Choroid plexus epithelial cell (primary cell): ENCODE results near the gene TUBG2.
"Not testable (repeated sequence)": the region's sequence is repeated elsewhere in the genome, so short reads cannot be mapped to it uniquely, and the experiment has no call there.

Source experiments
- DNase-seq: peaks from one replicate; pipeline ENCODE4 v3.0.0-alpha.2; 2010; ENCODE audit warnings: low read depth
- H3K4me3 ChIP-seq: 2 replicates; pipeline ENCODE4 v1.5.1; 2011; ENCODE audit warnings: low read depth, mild to moderate bottlenecking, control low read depth, low read length, moderate library complexity
- CTCF ChIP-seq: conservative IDR thresholded peaks from 2 replicates; pipeline ENCODE4 v1.5.1; 2011; ENCODE audit warnings: low read depth, mild to moderate bottlenecking, control low read depth, inconsistent platforms, low read length, moderate library complexity

The TUBG2 gene

GRCh38 chr17:42659079-42659931 is at the start of gene TUBG2:
TUBG2 (plus strand) TSS chr17:42659284; CDS start chr17:42659504, 220 bp downstream.
- peak; percentile 91 for DNase-seq
- H3K4me3 ChIP-seq = peak within 1 kb of the TSS; percentile 72
- TF ChIP-seq CTCF = no peak

- DNase-seq = not testable (repeated sequence)
- peak overlapping the region; percentile 69 for H3K4me3 ChIP-seq
Observed at GRCh38 chr17:42609814-42610801, 49.0 kb upstream of the TUBG2 start.

- no peak for DNase-seq
- no peak for TF ChIP-seq CTCF
Observed at GRCh38 chr17:42612013-42612412, 47.1 kb upstream of the TUBG2 start.

GRCh38 chr17:42613699-42614295 is 45.3 kb upstream of the TUBG2 start:
- H3K4me3 ChIP-seq = no peak overlapping the region
- no peak for TF ChIP-seq CTCF
- DNase-seq = no peak

More at GRCh38 chr17:42612013-42612412, 47.1 kb upstream of the TUBG2 start:
- no peak overlapping the region for H3K4me3 ChIP-seq

- no peak overlapping the region for H3K4me3 ChIP-seq
- no peak for DNase-seq
- no peak for TF ChIP-seq CTCF
Observed at GRCh38 chr17:42617956-42618431, 41.1 kb upstream of the TUBG2 start.

- peak; percentile 27 for TF ChIP-seq CTCF
- DNase-seq = peak; percentile 26
- H3K4me3 ChIP-seq = no peak overlapping the region
Observed at GRCh38 chr17:42618442-42619150, 40.5 kb upstream of the TUBG2 start.

GRCh38 chr17:42621987-42622386 is 37.1 kb upstream of the TUBG2 start:
- DNase-seq, H3K4me3 ChIP-seq: not testable (repeated sequence)
